ENCODE data around the gene KCNE1. TPM values are rescaled to one million over a fixed set of nuclear protein-coding genes. Genes with fewer than 3 reads are reported as not detected.
A peak's percentile ranks its signal among the peaks of the same experiment; 100 is the strongest.

Gene KCNE1
- total RNA-seq, 1 donor from 2014 or later = 0.32 TPM

DNA sequence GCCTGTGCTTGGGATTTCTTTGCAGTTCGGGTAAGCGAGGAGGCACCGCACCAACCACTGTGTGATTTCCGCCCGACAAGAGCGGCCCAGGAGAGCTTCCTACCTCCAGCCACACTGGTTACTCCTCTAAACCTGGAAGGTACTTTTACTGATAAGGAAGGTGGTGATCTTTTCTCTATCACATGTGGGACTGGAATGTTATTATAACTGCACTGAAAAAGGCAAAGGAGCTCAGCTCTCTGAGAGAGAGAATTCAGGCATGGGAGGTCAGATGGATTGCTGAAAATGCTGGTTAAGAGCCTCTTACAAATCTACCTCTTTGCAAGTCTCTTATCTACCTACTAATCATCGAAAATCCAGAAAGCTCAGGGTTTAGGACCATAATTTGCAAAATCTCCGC is 7.7 kb upstream of the KCNE1 start:
- no peak for DNase-seq (ENCODE audit: low spot score)
- H3K9me3 Mint-ChIP-seq (ENCODE audit: low read depth) = no peaks in the 10 kb centered on the region
- peaks cover 70% of the 10 kb centered on the region for H3K4me1 Mint-ChIP-seq (ENCODE audit: low read depth)
- H3K4me3 Mint-ChIP-seq (ENCODE audit: unreplicated experiment) = no peak overlapping the region
- peak overlapping the region; percentile 75 for H3K27ac Mint-ChIP-seq (ENCODE audit: unreplicated experiment)
- no peaks in the 10 kb centered on the region for H3K27me3 Mint-ChIP-seq (ENCODE audit: low read depth)
- TF ChIP-seq, protein P1, sequence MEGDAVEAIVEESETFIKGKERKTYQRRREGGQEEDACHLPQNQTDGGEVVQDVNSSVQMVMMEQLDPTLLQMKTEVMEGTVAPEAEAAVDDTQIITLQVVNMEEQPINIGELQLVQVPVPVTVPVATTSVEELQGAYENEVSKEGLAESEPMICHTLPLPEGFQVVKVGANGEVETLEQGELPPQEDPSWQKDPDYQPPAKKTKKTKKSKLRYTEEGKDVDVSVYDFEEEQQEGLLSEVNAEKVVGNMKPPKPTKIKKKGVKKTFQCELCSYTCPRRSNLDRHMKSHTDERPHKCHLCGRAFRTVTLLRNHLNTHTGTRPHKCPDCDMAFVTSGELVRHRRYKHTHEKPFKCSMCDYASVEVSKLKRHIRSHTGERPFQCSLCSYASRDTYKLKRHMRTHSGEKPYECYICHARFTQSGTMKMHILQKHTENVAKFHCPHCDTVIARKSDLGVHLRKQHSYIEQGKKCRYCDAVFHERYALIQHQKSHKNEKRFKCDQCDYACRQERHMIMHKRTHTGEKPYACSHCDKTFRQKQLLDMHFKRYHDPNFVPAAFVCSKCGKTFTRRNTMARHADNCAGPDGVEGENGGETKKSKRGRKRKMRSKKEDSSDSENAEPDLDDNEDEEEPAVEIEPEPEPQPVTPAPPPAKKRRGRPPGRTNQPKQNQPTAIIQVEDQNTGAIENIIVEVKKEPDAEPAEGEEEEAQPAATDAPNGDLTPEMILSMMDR (IDR thresholded peaks at IDR 0.05) = no peak
- H3K36me3 Mint-ChIP-seq (ENCODE audit: low read depth) = peaks cover 53% of the 10 kb centered on the region

DNA sequence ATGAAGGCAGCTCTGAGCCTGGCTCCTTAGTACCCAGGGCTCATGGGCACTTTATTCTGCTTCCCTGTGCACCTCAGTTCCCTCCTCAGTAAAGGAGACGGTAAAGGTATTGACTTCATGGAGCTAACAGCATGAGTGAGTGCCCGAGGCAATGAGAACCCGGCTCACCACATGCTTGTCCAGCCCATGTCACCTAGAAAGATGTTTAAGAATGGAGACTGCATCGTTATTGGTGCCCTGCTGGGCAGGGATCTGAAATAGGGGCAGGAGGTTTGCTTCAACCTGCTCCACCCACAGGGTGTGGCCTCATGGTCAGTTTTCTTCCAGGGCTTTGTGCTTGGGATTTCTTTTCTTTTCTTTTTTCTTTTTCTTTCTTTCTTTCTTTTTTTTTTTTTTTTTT is 7.0 kb upstream of the KCNE1 start:
- Mint-ChIP-seq H3K9me3 (ENCODE audit: low read depth) (no peaks in the 10 kb centered on the region), H3K27me3 (ENCODE audit: low read depth) (no peaks in the 10 kb centered on the region), H3K36me3 (ENCODE audit: low read depth) (peaks cover 51% of the 10 kb centered on the region), H3K4me1 (ENCODE audit: low read depth) (peaks cover 63% of the 10 kb centered on the region), H3K4me3 (ENCODE audit: unreplicated experiment) (no peak overlapping the region), H3K27ac (ENCODE audit: unreplicated experiment) (peak overlapping the region; percentile 75)
- TF ChIP-seq, protein P1 (IDR thresholded peaks at IDR 0.05) = no peak
- no peak for DNase-seq (ENCODE audit: low spot score)

DNA sequence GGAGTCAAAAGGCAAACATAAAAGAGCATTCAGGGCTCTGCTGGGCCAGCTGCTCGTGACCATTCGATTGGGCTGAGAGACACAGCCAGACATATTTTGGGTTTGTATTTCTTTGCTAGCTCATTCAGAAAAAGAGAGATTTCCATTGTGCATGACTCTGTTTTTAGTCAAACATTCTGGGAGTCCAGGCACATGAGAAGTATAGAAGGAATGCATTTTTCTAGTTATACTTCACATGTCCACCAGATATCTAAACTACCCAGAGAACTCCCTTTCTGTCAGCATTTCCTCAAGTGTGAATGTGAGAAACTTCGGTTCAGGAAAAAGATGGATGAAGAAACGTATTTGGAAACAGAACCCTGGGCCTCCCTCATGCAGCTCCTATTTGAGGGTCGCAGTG is 6.3 kb upstream of the KCNE1 start:
- peaks cover 57% of the 10 kb centered on the region for H3K4me1 Mint-ChIP-seq (ENCODE audit: low read depth)
- H3K9me3 Mint-ChIP-seq (ENCODE audit: low read depth) = no peaks in the 10 kb centered on the region
- H3K36me3 Mint-ChIP-seq (ENCODE audit: low read depth) = peaks cover 51% of the 10 kb centered on the region
- peak overlapping the region; percentile 75 for H3K27ac Mint-ChIP-seq (ENCODE audit: unreplicated experiment)
- no peak for DNase-seq (ENCODE audit: low spot score)
- H3K27me3 Mint-ChIP-seq (ENCODE audit: low read depth) = no peaks in the 10 kb centered on the region
- TF ChIP-seq, protein P1 (IDR thresholded peaks at IDR 0.05) = no peak
- H3K4me3 Mint-ChIP-seq (ENCODE audit: unreplicated experiment) = no peak overlapping the region

DNA sequence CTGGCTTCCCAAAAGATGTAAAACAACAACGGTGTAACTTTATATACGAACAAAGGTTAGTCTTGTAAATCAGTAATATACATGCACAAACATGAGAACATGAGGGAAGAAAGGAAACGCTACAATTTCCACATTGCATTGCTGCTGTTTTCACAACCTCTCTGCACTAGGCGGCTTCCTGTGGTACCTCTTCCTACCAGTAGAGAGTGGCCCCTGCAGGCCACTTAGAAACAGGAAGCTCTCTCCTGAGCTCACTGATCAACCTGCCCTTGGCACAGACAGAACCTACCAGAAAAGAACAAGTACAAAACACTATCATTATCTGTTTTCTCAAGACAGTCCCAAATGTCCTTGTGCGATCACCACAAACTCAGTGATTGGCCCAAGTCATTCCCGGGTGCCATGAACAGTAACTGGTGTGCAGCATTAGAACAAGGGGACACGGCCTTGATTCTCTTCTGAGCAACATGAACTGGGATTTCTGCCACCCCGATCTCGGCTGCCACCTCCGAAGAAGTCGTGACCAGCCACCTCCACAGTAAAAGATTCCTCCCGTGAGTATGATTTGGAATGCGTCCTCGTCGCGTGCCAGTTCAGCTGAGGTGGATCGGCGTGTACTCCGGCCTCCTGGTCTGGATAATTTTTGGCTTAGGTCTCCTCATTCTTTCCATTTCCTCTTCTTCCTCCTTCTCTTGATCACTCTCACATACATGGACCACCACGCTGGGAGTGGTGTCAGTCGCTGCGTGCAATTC is 5.7 kb upstream of the KCNE1 start:
- Mint-ChIP-seq H3K27me3 (ENCODE audit: low read depth) (no peaks in the 10 kb centered on the region), H3K27ac (ENCODE audit: unreplicated experiment) (peak overlapping the region; percentile 75), H3K36me3 (ENCODE audit: low read depth) (peaks cover 49% of the 10 kb centered on the region), H3K4me1 (ENCODE audit: low read depth) (peaks cover 52% of the 10 kb centered on the region), H3K4me3 (ENCODE audit: unreplicated experiment) (no peak overlapping the region), H3K9me3 (ENCODE audit: low read depth) (no peaks in the 10 kb centered on the region)
- DNase-seq (ENCODE audit: low spot score) = no peak
- TF ChIP-seq, protein P1 (IDR thresholded peaks at IDR 0.05) = peak; percentile 52

DNA sequence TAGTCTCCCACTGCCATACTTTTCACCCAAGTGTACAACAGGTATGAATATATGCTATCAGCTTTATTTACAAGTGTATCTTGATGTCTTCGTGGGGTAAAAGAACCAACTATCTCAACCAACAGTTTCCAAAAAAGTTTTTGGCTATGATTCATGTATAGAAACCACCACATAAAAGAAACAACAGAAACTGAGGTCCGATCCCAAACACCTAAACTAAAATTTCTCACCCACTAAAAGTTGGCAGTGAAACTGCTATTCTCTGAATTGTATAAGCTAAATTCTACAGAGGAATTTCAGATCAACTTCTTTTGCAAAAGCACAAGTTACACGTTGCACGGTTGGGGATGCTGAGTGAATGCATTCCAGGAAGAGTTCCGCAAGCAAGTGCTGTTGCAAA is 5.0 kb upstream of the KCNE1 start:
- Mint-ChIP-seq H3K27me3 (ENCODE audit: low read depth) (no peaks in the 10 kb centered on the region), H3K9me3 (ENCODE audit: low read depth) (no peaks in the 10 kb centered on the region)

More for the DNA sequence above, 5.0 kb upstream of the KCNE1 start:
- no peak overlapping the region for H3K27ac Mint-ChIP-seq (ENCODE audit: unreplicated experiment)
- peaks cover 45% of the 10 kb centered on the region for H3K36me3 Mint-ChIP-seq (ENCODE audit: low read depth)
- TF ChIP-seq, protein P1 (IDR thresholded peaks at IDR 0.05) = no peak
- no peak for DNase-seq (ENCODE audit: low spot score)
- H3K4me1 Mint-ChIP-seq (ENCODE audit: low read depth) = peaks cover 47% of the 10 kb centered on the region
- no peak overlapping the region for H3K4me3 Mint-ChIP-seq (ENCODE audit: unreplicated experiment)
